Activated CD4-positive, alpha-beta T cell treated with anti-CD3 and anti-CD28 coated beads for 4 hours (primary cell): ENCODE measurements around the gene P2RY6.

ENCODE experiments used
- DNase-seq, 2 donors: peaks; one replicate each; pipeline ENCODE4 v3.0.0-alpha.2; 2020

The P2RY6 gene

DNA sequence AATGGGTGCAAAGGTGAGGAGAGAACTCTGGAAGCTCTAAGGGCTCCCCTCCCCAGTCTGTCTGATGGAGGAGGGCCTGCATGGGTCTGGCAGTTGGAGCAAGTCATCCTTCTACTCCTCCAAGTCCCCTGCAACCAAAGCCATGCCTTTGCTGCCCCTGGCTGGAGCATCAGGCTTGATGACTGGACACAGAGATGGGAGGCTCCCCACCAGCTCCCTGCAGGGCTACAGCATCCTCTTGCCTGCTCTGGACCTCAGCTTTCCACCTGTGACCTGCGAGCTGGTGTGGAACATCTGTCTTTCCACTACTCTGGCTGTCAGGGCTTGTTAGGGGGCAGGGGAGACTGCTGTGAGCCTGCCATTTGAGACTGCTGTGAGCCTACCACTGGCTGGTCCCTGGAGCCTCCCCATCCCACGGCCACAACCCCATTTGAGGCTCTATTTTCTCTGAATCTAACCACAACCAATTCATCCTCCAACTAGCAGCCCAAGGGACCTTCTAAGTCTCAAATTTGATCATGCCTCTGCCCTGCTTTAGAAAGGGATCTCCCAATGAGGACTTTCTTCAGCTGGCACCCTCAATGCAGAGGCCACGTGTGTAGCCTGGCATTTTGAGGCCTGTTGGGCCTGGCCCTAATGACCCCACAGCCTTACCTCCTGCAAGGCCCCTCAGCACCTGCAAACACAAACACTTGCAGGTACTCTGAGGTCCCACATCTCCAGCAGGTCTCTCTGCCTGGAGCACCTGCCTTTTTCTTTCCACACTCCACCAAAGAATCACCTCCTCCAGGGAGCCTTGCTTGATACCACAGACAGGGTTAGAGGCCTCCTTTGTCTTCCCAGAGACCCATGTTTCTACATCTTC is 9.9 kb downstream of the P2RY6 start:
- no peak for DNase-seq

DNA sequence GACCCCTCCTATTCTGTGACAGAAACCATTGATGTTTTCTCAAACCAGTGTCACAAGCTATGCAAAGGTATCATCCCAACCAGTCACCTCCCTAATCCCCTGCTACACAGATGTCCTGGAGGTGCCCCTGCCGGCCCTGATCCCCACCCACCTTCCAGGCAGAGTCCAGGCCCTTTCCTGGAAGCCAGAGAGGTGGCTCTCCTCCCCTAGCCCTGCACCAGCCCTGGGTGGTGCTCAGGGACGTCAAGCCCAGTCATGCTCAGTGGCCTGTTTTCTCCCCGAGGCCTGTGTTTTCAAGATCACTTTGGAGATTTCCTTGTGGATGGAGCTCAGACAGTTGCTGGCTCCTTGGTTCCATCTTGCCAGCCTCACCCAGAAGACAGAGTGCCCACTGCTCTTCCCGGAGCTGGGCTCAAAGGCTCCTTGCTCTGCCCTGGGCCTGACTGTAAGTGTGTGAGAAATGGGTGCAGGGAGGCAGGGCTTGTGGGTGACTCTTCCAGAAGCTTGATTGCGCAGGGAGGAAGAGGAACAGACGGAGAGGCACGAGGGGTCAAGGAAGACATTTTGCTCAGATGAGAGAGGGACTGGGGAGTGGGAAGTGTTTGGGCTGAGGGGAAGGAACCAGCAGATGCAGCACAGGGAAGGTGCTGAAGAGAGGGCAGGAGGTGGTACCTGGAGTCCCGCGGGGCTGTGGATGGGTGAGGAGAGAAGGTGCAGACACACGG is 11.3 kb downstream of the P2RY6 start:
- DNase-seq, result no peak

DNA sequence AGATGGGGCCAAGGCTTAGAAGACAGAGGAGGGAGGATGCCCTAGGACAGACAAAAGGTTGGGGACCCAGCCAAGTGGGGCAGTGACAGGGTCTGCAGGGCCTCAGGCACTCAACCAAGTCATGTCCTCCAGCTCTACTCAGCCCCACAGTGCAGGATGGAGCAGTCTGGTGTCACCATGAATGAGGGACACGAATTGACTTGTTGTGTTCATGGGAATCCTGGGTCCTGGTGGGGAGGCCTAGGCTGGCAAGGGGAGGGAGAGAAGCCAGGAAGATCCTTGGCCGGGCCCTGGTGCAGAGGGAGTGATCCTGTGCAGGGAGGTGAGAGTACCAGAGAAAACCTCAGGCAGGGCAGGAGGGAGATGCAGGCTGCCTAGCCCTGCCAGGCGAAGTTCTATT is 12.0 kb downstream of the P2RY6 start:
- no peak for DNase-seq

DNA sequence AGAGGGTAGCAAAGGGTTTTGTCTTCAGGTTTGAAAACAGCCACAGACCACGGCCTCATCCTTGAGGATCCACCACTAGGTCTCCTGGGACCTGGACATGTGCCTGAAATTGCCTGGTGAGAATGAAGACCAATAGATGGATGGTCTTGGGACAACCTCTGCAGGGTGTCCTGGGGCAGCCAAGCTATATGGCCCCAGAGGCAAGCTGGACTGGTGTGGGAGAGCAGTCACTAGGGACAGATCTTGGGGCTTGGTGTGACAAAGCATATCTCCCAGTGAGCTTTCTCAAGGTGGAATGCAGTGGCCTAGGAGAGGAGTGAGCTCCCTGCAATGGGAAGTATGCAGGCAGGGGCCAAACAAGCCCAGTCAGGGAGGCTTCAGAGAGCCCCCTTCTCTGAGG is 13.6 kb downstream of the P2RY6 start:
- no peak for DNase-seq

DNA sequence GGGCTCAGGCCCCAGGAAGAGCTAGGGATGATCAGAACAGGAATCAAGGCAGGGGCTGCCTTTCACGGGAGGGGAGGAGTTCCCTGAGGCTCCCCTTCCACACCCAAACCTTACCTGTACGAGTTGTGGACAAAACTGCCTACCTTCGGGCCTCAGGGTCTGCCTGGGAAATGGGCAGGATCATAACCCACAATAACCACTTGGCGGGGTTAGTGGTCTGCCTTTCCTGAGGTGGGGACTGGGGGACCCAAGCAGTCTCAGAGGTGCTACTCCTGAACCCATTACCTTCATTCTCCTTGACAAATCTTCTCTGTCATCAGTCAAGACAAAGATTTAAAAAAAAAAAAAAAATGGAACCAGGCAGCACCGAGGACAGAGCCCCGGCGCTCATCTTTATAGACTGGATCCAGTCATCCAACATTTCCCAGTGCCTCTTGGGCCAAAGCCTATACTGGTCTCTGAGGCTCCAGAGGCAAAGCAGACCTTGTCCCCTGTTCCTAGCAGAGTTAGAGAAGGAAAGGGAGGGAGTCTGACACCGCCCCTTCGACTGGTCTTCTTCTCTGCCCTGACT is 14.2 kb downstream of the P2RY6 start:
- no peak for DNase-seq

DNA sequence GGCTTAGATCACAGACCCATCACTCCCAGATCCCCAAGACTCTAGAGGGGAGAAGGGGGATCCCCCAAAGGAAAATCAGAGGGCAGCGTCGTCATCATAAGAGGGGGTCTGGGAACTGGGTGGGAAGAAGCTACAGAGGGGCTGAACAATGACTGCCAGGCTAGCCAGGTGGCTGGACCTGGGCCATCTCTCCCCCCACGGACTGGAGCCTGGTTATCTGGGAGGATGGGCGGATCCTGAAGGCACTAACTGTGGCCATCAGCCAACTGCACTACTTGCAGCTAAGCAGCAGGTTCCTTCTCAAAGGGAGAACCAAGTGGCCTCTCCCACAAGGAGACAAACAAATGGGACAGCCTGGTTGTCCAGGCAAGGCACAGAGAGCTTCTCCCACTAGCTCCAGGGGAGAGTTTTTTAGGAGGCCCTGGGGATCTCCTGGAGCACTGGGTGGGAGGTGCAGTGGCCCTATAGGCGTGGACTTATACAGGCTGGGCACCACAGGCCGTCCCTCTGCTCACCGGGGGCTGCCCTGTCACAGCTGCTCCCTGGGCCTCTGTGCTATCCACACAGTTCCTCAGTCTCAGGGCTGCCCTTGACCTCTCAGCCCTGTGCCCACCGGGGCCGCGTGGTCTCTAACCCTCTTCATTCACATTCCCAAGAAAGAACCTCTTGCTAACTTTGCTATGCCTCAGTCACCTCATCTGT is 15.4 kb downstream of the P2RY6 start:
- DNase-seq, result no peak

DNA sequence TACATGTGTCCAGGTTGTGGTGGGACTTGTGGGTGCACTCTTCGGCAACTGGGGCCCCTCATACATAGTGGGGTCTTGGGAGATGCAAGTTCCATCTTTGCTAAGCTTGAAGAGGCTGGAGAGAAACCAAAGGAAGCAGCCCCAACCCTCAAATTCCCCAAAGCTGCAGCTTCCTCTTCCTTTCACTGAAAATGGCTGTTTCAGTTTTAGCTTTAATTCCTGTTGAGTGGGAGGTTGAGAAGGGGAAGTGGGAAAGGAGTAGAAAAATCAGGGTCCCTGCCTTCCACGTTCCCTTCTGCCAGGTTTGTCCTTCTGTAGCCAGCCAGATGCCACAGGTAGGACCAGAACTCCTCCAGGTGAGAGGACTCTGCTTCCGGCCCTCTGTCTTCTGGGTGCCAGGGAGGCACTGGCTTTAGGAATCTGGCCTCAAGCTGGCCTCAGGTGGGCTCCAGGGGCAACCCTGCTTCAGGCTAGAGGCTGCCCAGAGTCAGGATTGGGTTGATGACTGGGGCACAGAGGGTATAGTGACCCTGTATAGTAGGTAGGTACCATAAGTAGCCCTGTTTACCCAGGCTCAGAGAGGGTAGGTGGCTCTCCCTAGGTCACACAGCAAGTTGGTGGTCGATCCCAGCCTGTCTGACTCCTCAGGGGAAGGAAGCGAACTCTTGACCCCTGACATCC is 16.2 kb downstream of the P2RY6 start:
- DNase-seq, result no peak

DNA sequence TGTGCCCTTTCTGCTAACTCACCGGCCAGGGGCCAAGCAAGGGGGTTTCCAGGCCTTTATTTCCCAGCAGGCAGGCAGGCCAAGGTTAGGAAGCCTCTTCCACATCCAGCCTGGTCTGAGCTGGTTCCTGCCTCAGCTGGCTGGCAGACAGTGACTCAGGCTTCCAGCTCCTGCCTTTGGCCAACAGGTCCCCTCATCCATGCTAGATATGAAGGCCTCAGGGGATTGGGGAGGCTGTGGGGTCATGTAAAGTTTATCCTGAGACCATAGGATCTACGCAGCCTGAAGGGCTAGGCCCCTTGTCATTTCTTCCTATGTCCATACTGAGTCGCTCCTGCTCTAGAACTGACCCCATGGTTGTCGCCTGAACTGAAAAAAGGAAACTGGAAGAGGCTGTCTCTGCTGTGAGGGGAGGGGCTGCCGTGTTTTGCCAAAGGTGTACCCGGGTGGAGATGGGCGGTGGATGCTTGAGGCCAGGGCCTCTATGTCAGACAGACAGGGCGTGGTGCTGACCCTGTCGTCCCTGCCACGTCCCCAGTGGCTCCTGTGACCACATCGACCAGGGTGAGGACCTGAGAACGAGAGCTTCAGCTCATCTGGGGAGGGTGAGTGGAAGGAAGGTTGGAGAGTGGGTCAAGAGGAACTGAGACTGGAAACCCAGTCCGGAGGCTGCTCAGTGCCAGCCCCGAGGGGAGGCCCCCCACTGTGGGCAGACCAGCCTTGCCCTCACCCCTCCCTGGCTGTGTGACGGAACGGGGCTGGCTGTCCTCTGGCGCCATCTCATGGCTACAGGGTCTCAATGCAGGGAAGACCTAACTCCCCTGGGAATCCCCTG is 17.0 kb downstream of the P2RY6 start:
- DNase-seq, result peak; percentile 32 to 45

DNA sequence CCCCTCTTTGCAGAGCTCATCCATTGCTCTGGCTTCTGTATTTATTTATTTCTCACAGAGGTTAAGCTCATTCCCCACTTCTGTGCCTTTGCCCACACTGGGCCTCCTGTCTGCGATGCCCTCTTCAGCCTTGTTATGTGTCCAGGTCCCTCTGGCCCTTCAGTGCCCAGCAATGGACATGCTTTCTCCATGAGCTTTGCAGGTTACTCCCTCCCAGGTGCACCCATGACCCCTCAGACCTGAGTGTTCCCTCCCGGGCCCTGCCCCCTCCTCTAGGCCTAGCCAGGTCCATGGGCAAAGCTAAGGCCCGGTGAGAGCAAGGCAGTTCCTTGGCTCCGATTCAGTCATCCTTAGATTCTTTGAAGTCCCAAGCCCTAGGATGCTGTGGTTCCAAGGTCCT is 18.4 kb downstream of the P2RY6 start:
- no peak for DNase-seq

DNA sequence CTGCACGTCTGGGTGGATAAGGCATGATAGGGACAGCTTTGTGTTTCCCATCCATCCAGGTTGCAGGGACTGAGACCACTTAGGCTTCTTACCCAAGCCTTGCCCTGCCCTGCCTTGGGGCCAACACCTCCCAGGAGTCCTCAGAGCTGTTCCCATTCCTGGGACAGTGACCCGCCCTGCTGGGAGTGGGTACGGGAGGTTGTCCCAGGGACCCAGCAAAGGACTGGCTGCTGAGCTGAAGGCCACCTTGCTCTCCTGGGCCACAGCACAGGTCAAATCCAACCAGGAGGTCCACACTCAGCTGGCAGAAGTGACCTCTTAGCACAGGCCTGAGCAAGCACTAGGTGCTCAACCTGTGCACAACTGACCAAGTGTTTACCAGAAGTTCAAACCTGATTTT is 19.1 kb downstream of the P2RY6 start:
- DNase-seq, result no peak

DNA sequence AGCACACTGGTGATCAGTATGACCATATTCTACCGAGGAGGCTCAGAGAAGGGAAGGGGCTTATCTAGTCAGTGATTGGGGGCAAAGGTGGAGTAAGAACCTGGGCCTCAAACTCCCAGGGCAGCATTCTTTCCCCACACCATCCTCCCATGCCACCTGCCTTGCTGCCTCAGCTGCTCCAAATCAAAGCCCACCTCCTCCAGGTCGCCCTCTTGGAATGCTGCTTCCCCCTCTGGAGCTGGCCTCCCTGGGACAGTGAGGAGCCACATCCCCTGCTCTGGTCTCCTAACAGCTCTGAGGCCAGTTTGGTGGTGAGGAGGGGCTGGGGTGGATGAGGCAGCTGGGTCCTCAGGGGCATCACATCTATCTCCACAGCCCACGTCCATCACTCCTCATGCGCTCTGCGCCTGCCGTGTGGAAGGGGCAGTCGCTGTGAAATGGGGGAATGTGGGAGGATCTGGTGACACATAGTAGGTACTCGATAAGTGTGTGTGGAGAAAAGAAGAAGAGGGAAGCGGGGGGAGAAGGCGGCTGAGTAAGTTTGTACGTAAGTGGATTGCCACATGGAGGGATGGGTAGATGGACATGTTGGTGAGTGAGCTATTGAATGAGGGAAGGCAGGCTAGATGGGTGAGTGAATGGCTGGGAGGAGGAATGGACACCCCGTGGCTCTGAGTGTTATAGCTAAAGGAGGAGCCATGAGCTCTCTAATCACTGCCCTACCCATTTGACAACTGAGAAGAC is 19.8 kb downstream of the P2RY6 start:
- DNase-seq, result no peak

DNA sequence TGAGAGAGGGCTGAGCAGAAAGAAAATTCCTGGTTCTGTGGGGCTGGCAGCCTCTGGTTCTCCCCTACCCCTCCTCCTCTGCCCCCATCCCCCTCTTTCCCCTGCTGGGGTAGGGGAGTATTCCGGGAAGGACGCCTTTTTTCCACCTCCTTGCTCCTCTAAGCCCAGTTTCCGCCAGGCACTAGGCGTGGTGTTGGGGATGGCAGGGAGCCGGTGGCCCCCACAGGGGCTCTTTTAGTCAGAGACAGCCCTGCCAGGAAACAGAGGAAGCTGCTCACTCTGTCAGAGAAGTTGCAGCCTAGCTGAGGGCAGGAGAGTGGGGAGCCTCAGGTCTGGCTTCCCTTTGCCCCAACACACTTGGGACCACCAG is 20.4 kb downstream of the P2RY6 start:
- DNase-seq, result no peak

DNA sequence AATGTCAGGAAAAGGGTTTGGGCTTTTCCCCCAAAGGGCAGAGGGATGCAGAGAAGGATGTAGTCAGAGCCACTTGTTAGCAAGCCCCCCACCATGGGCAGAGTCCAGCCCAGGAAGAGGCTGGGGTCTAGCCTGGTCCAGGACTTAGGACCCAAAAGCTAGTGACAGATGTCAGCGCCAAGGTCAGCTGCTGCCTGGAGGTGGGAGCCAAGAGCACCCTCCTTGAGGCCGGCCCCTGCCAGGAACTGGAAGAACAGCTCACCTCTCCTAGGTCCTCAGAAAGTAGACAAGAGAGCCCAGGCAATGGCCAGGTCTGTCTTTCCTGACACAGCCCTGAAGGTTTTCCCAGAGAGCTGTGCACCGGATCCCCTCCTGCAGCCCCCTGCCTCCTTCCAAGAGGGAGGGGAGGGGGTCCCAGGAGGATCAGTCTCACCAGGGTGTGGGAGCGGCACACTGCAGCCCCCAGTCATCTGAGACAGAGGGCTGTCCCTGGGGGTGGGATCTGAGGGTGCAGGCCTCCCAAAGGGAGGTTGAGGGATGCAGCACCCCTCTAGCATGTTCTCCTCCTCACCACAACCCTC is 21.3 kb downstream of the P2RY6 start:
- DNase-seq, result no peak

DNA sequence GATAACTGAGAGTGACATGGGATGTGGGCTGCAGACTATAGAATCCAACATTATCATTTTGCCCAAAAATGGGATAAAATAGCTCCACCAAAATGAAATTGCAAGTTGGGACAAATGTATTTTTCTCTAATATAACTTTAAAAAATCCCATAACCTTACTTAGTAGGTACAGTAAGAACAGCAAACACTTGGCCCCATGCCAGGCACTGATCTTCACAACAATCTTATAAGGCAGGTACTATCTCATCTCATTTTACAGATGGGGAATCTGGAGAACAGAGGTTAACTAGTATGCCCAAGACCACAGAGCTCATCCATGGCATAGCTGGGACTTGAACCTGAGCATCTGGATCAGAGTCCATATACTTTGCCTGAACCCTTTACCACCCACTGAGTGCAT is 22.5 kb downstream of the P2RY6 start:
- no peak for DNase-seq

DNA sequence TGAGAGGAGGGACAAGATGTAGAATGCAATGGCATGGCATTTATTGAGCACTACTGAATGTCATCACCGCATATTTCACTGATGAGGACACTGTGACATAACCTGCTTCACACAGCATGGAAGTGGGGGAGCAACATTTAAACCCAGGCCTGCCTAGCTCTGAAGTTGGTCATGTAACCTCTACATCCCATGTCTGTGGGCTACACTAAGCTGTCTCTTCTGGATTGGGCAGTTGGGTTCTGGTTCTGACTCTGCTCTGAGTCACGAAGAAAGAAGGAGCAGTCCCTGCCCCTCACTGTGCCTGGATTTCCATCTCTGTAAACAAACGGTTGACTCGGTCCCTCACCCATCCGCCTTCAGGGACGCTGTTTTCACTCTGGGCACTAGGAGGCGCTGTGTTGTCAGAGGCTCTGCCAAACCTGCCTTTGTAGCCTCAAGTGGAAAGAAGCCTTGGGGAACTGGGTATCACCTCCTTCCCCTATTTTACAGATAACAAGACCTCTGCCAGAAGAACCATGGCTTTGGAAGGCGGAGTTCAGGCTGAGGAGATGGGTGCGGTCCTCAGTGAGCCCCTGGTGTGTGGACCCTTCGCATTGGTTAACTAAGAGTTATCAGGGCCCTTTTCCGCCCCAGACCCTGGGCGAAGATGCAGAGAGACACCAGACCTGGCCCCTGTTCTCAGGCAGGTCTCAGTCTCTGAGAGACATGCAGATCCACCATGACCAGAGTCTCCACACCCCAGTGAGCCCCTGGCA is 23.3 kb downstream of the P2RY6 start:
- peak; percentile 48 to 77 for DNase-seq

DNA sequence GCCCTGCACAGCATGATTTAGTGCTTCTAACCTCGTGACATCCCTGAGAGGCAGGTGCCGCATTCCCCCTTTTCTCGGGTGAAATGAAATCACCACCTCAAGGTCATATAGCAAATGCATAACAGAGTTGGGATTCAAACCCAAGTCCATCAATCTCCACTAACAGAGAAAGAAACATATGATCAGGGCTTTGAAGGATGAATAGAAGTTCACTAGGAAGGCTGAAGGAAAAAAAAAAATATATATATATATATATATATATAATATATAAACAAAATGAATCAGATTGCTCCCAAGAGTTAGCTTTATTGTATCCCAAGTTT is 23.8 kb downstream of the P2RY6 start:
- no peak for DNase-seq

DNA sequence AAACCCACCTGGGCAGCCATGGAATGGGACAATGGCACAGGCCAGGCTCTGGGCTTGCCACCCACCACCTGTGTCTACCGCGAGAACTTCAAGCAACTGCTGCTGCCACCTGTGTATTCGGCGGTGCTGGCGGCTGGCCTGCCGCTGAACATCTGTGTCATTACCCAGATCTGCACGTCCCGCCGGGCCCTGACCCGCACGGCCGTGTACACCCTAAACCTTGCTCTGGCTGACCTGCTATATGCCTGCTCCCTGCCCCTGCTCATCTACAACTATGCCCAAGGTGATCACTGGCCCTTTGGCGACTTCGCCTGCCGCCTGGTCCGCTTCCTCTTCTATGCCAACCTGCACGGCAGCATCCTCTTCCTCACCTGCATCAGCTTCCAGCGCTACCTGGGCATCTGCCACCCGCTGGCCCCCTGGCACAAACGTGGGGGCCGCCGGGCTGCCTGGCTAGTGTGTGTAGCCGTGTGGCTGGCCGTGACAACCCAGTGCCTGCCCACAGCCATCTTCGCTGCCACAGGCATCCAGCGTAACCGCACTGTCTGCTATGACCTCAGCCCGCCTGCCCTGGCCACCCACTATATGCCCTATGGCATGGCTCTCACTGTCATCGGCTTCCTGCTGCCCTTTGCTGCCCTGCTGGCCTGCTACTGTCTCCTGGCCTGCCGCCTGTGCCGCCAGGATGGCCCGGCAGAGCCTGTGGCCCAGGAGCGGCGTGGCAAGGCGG is 24.5 kb downstream of the P2RY6 start:
- DNase-seq, result no peak

DNA sequence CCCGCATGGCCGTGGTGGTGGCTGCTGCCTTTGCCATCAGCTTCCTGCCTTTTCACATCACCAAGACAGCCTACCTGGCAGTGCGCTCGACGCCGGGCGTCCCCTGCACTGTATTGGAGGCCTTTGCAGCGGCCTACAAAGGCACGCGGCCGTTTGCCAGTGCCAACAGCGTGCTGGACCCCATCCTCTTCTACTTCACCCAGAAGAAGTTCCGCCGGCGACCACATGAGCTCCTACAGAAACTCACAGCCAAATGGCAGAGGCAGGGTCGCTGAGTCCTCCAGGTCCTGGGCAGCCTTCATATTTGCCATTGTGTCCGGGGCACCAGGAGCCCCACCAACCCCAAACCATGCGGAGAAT is 25.1 kb downstream of the P2RY6 start:
- no peak for DNase-seq

DNA sequence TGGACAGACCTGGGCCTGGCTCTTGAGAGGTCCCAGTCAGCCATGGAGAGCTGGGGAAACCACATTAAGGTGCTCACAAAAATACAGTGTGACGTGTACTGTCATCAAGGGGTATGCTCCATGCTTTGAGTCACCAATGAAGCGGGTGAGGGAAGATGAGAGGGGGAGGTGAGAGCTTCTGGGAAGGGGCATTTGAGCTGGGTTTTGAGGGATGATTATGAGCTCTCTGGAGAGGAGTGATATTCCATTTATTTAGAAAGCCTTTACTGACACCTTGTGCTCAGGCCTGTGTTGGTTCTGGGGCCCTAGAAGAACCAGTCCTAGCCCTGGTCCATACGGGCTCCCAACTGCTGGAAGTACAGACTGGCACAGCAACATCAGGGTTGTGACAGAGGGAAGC is 25.6 kb downstream of the P2RY6 start:
- DNase-seq, result no peak

DNA sequence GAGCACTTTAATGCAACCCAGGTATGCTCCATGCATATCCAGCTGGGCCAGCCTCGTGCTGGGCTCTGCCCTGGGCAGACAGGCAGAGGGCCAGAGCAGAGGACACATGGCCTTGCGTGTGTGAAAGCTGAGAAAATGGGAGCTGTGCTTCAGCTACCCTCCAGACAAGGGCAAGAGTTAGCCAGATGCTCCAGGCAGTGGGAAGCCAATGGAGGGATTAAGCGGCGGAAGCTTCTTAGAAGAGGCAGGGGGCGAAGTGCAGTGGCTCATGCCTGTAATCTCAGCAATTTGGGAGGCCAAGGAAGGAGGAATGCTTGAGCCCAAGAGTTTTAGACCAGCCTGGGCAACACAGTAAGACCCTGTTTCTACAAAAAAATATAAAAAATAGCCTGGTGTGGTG is 26.1 kb downstream of the P2RY6 start:
- DNase-seq, result no peak
